Suprapubic skin (tissue), 4 donors: Measurements from ENCODE around the gene AOC2. TPM values are rescaled to one million over a fixed set of nuclear protein-coding genes. Genes with fewer than 3 reads are reported as not detected.
"Not testable (repeated sequence)": the region's sequence is repeated elsewhere in the genome, so short reads cannot be mapped to it uniquely, and the experiment has no call there.

Experiments used
- DNase-seq, 2 donors: peaks; one replicate each; pipeline ENCODE4 v3.0.0-alpha.2; 2019; ENCODE audit warnings: low spot score in 2 of 2
- H3K27ac ChIP-seq: fragments of 200-600 bp; sonication (generic); one replicate; pipeline ENCODE4 v1.5.1; 2019
- H3K27me3 ChIP-seq: fragments of 200-600 bp; sonication (generic); one replicate; pipeline ENCODE4 v1.5.1; 2019
- H3K36me3 ChIP-seq: fragments of 200-600 bp; sonication (generic); one replicate; pipeline ENCODE4 v1.5.1; 2019
- H3K4me1 ChIP-seq: fragments of 200-600 bp; sonication (generic); one replicate; pipeline ENCODE4 v1.5.1; 2019
- H3K4me3 ChIP-seq: fragments of 200-600 bp; sonication (generic); one replicate; pipeline ENCODE4 v1.5.1; 2019; ENCODE audit warnings: mild to moderate bottlenecking
- H3K9me3 ChIP-seq: fragments of 200-600 bp; sonication (generic); one replicate; pipeline ENCODE4 v1.5.1; 2019
- EP300 ChIP-seq: sonication (generic); formaldehyde crosslinking; IDR thresholded peaks from one replicate; pipeline ENCODE4 v1.6.1; 2017; ENCODE audit warnings: antibody characterized with exemption
- POLR2A ChIP-seq, 2 donors: fragments of 450-650 bp; IDR thresholded peaks; one replicate each; pipeline ENCODE4 v1.6.1; 2017; ENCODE audit warnings: antibody characterized with exemption in 2 of 2, mild to moderate bottlenecking in 2 of 2, moderate library complexity in 2 of 2
- POLR2AphosphoS5 ChIP-seq, 3 donors: sonication (generic); formaldehyde crosslinking; IDR thresholded peaks; one replicate each; pipeline ENCODE4 v1.6.1; 2017; ENCODE audit warnings: antibody characterized with exemption in 3 of 3
- WGBS: methylation state at CpG from one replicate; pipeline ENCODE4 v1.1.5; 2018; 5-methylcytosine and 5-hydroxymethylcytosine counted together
- total RNA-seq, 4 donors: library from RNA; depleted of rRNA; stranded (reverse); fragments of >200 nt; gene quantifications; one replicate each; pipeline ENCODE4 v1.1.0, GENCODE V29; 2016
- TF ChIP-seq, protein P1 (sequence below), 2 donors: fragments of 200-600 bp in 1 of 2; fragments of 450-650 bp in 1 of 2; sonication (generic) in 1 of 2; IDR thresholded peaks; one replicate each; pipeline ENCODE4 v1.5.1; 2016 to 2019; ENCODE audit warnings: antibody characterized with exemption in 2 of 2, mild to moderate bottlenecking in 1 of 2, moderate library complexity in 1 of 2

The AOC2 gene
- total RNA-seq, 4 donors from 2014 or later, result 0.64 to 5.5 (median 2.1) TPM

GRCh38 chr17:42848093-42848492 lies 3.7 kb downstream of the AOC2 start:
- Histone ChIP-seq H3K27me3 (no peaks in the 10 kb centered on the region), H3K9me3 (no peaks in the 10 kb centered on the region), H3K4me3 (no peak overlapping the region), H3K27ac (no peak overlapping the region), H3K36me3 (peaks cover 25% of the 10 kb centered on the region), H3K4me1 (peaks cover 24% of the 10 kb centered on the region)
- WGBS, result 77% methylated on average over 3 of the region's 3 CpGs
- TF ChIP-seq POLR2A (IDR thresholded peaks at IDR 0.05) (no peak), POLR2AphosphoS5 (IDR thresholded peaks at IDR 0.05) (no peak), EP300 (no peak)
- TF ChIP-seq, protein P1, sequence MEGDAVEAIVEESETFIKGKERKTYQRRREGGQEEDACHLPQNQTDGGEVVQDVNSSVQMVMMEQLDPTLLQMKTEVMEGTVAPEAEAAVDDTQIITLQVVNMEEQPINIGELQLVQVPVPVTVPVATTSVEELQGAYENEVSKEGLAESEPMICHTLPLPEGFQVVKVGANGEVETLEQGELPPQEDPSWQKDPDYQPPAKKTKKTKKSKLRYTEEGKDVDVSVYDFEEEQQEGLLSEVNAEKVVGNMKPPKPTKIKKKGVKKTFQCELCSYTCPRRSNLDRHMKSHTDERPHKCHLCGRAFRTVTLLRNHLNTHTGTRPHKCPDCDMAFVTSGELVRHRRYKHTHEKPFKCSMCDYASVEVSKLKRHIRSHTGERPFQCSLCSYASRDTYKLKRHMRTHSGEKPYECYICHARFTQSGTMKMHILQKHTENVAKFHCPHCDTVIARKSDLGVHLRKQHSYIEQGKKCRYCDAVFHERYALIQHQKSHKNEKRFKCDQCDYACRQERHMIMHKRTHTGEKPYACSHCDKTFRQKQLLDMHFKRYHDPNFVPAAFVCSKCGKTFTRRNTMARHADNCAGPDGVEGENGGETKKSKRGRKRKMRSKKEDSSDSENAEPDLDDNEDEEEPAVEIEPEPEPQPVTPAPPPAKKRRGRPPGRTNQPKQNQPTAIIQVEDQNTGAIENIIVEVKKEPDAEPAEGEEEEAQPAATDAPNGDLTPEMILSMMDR (IDR thresholded peaks at IDR 0.05), result no peak
- no peak for DNase-seq

DNA sequence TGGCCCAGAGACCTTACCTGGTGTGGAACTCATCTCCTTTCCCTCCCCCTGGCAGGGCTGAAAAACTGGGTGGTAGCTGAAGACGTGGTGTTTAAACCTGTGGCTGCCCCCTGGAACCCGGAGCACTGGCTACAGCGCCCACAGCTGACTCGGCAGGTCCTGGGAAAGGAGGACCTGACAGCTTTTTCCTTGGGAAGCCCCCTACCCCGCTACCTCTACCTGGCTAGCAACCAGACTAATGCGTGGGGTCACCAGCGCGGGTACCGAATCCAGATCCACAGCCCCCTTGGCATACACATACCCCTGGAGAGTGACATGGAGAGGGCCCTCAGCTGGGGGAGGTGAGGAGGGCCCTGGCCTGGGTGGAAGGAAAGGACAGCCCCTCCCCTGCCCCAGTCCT lies 4.7 kb downstream of the AOC2 start:
- Histone ChIP-seq H3K36me3 (peaks cover 17% of the 10 kb centered on the region), H3K4me1 (peaks cover 24% of the 10 kb centered on the region), H3K27ac (no peak overlapping the region), H3K9me3 (no peaks in the 10 kb centered on the region), H3K4me3 (no peak overlapping the region), H3K27me3 (no peaks in the 10 kb centered on the region)
- 90% methylated on average over 4 of the region's 9 CpGs for WGBS
- no peak for DNase-seq
- TF ChIP-seq, protein P1 (IDR thresholded peaks at IDR 0.05), result no peak
- TF ChIP-seq POLR2AphosphoS5 (IDR thresholded peaks at IDR 0.05), result no peak

GRCh38 chr17:42849451-42850181 lies 5.2 kb downstream of the AOC2 start:
- Histone ChIP-seq H3K4me1 (peaks cover 24% of the 10 kb centered on the region), H3K9me3 (no peaks in the 10 kb centered on the region), H3K4me3 (no peak overlapping the region), H3K27me3 (no peaks in the 10 kb centered on the region), H3K36me3 (peaks cover 12% of the 10 kb centered on the region), H3K27ac (no peak overlapping the region)
- no peak for DNase-seq
- no peak for TF ChIP-seq POLR2A (IDR thresholded peaks at IDR 0.05)
- TF ChIP-seq EP300, result no peak
- TF ChIP-seq, protein P1 (IDR thresholded peaks at IDR 0.05), result no peak
- TF ChIP-seq POLR2AphosphoS5 (IDR thresholded peaks at IDR 0.05), result no peak
- WGBS, result 55% methylated on average over 6 of the region's 8 CpGs

DNA sequence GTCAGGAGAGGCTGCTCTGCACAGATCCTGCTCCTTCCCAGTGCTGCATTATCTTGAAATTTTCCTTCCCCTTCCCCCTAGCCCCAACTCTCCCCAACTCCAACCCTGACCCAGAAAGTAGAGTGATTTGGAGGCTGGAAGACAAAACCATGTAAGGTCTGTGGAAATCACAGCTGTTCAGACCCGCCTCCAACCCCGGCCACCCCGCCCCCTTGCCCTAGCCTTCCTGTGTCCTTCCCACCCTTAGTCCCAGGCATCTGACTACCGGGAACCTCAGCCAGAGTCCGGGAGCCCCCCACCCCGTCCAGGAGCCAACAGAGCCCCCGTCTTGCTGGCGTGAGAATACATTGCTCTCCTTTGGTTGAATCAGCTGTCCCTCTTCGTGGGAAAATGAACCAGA lies 6.6 kb downstream of the AOC2 start, which contains the start of gene AOC3:
Gene AOC3 (plus strand): TSS at position 246 of the 400 bp plus-strand sequence. CDS start 145 bp downstream, at position 391.
- WGBS, result 30% methylated on average over 9 of the region's 9 CpGs
- TF ChIP-seq EP300, result no peak
- TF ChIP-seq, protein P1 (IDR thresholded peaks at IDR 0.05), result no peak
- TF ChIP-seq POLR2A (IDR thresholded peaks at IDR 0.05), result no peak
- no peak for TF ChIP-seq POLR2AphosphoS5 (IDR thresholded peaks at IDR 0.05)
- peak within 1 kb of the TSS; percentile 33 for H3K4me3 ChIP-seq
- no peaks in the 10 kb centered on the region for H3K27me3 ChIP-seq
- H3K4me1 ChIP-seq, result peaks cover 24% of the 10 kb centered on the region
- DNase-seq, result no peak
- no peaks in the 10 kb centered on the region for H3K9me3 ChIP-seq
- H3K27ac ChIP-seq, result no peak within 1 kb of the TSS
- no peaks in the 10 kb centered on the region for H3K36me3 ChIP-seq

DNA sequence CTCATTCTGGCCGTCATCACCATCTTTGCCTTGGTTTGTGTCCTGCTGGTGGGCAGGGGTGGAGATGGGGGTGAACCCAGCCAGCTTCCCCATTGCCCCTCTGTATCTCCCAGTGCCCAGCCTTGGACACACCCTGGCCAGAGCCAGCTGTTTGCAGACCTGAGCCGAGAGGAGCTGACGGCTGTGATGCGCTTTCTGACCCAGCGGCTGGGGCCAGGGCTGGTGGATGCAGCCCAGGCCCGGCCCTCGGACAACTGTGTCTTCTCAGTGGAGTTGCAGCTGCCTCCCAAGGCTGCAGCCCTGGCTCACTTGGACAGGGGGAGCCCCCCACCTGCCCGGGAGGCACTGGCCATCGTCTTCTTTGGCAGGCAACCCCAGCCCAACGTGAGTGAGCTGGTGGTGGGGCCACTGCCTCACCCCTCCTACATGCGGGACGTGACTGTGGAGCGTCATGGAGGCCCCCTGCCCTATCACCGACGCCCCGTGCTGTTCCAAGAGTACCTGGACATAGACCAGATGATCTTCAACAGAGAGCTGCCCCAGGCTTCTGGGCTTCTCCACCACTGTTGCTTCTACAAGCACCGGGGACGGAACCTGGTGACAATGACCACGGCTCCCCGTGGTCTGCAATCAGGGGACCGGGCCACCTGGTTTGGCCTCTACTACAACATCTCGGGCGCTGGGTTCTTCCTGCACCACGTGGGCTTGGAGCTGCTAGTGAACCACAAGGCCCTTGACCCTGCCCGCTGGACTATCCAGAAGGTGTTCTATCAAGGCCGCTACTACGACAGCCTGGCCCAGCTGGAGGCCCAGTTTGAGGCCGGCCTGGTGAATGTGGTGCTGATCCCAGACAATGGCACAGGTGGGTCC lies 7.2 kb downstream of the AOC2 start:
- DNase-seq, H3K36me3 ChIP-seq, H3K27me3 ChIP-seq, H3K9me3 ChIP-seq, H3K27ac ChIP-seq: not testable (repeated sequence)
- 73% methylated on average over 4 of the region's 28 CpGs for WGBS
- H3K4me3 ChIP-seq, result peak overlapping the region; percentile 33
- peaks cover 18% of the 10 kb centered on the region for H3K4me1 ChIP-seq
